ENCODE results near the gene C1QTNF1.

GRCh38 chr17:79023180-79023705 is 726 bp upstream of the C1QTNF1 start:
- no peak for TF ChIP-seq CTCF (IDR thresholded peaks at IDR 0.05)
- no peak for TF ChIP-seq POLR2A (IDR thresholded peaks at IDR 0.05)
- TF ChIP-seq POLR2AphosphoS5 (IDR thresholded peaks at IDR 0.05) = no peak
- TF ChIP-seq EP300 (IDR thresholded peaks at IDR 0.05) = no peak
